Activated CD8-positive, alpha-beta memory T cell treated with anti-CD3 and anti-CD28 coated beads for 48 hours (primary cell): ENCODE results near the gene LMO7.

ENCODE experiments used
- DNase-seq, 3 experiments: peaks; one replicate each; pipeline ENCODE4 v3.0.0-alpha.2; 2020; ENCODE audit warnings: low read depth in 2 of 3, low spot score in 2 of 3

The LMO7 gene

GRCh38 chr13:75635828-75636435 is at the start of gene LMO7:
LMO7 (plus strand) TSS chr13:75636330; CDS start chr13:75636658, 328 bp downstream.
- DNase-seq = peak in 2 of 3 experiments; percentile 12 to 14

- DNase-seq = no peak
Measured at GRCh38 chr13:75587679-75588078, 48.5 kb upstream of the LMO7 start.

- no peak for DNase-seq
Measured at GRCh38 chr13:75596657-75597182, 39.4 kb upstream of the LMO7 start.

DNA sequence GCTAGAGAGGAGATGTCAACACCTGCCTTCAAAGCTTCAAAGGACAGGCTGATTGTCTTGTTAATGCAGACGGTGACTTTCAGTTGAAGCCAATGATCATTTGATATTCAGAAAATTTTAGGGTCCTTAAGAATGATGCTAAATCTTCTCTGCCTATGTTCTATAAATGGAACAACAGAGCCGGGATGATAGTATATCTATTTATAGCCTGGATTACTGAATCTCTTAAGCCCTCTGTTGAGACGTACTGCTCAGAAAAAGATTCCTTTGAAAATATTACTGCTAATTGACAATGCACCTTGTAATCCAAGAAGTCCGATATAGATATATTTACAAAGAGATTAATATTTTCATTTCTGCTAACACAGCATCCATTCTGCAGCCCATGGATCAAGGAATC is 35.8 kb upstream of the LMO7 start:
- no peak for DNase-seq

DNA sequence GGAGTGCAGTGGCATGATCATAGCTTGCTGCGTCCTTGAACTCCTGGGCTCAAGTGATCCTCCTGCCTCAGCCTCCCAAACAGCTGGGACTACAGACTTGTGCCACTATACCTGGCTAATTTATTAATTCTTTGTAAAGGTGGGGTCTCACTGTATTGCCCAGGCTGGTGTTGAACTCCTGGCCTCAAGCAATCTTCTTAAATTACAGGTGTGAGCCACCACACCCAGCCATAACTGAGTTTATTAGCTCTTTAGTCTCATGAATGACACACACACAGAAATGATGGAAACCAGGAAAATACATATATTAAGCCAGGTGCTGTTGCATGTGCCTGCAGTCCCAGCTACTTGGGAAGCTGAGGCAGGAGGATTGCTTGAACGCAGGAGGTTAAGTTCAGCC is 33.1 kb upstream of the LMO7 start:
- DNase-seq = no peak

DNA sequence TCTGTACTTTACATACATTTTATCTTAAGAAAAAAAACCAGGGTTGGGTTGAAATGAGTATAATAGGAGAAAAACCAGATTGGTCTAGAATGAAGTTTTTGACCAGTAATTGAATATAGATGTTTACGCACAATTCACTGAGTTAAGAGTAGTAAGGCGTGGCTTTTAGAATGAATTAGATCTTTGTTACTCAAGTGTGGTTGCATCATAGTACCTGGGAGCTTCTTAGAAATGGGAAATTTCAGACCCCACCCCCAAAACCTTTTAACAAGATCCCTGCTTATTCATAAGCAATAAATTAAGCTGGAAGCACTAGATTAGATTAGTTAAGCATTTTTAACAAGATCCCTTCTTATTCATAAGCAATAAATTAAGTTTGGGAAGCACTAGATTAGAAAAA is 28.7 kb upstream of the LMO7 start:
- DNase-seq = no peak

- no peak for DNase-seq
Measured at GRCh38 chr13:75610466-75610865, 25.7 kb upstream of the LMO7 start.

DNA sequence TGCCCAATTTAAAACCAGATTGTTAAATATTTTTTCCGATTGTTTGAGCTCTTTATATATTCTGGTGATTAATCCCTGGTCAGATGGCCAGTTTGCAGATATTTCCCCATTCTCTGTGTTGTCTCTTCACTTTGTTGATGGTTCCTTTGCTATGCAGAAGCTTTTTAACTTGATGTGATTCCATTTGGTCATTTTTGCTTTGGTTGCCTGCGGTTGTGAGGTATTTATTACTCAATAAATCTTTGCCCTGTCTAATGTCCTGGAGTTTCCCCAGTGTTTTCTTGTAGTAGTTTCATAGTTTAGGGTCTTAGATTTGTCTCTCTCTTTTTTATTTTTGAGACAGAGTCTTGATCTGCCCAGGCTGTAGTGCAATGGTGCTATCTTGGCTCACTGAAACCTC is 23.8 kb upstream of the LMO7 start:
- no peak for DNase-seq

DNA sequence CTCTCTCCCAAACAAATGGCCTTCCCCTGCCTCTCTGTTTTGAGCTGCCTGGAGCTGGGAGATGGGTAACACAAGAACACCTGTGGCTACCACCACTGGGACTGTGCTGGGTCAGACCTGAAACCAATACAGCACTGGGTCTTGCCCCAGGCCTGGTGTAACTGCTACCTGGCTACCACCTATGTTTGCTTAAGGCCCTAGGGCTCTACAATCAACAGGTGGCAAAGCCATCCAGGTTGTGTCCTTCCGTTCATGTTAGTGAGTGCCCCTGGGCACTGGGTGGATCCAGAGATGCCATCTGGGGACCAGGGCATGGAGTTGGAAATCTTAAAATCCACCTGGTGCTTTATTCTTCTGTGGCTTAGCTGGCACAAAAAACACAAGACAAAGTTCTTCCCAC is 18.9 kb upstream of the LMO7 start:
- no peak for DNase-seq

- DNase-seq = no peak
Measured at GRCh38 chr13:75618308-75618707, 17.8 kb upstream of the LMO7 start.

DNA sequence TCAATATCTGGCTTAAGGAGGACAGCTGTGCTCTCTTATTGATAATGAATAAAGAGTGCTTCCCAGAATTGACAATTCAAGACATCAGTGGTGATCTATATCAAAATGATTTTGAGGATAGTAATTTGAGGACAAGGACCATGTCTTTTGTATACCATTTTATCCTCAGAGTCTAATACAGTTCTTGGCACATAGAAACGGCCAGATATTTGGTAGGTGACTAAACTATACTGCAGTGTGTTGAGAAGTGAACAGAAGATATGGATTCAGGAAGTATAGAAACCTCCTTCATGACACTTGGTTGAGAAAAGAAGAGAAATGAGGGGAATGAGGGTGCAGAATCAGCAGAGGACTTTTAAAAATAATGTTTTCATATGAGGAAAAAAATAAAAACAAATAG is 16.1 kb upstream of the LMO7 start:
- DNase-seq = no peak

DNA sequence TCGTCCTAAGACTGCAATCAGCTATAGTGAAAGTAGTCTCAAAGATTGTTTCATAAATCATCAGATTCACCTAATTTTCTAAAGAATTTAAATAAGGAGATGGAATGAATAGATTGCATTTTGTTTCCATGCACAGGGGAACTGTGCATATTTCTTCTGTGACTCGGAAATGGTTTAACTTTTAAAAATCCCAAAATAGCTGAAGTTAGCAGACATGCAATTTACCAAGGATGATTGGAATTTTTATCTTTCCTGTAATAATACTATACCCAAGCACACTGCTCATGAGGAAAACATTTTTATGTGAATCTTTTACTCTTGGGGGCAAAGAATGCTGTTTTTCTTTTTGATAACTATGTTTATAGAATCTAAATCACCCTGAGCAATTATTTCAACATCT is 15.0 kb upstream of the LMO7 start:
- DNase-seq = no peak

- DNase-seq = no peak
Measured at GRCh38 chr13:75628801-75629200, 7.3 kb upstream of the LMO7 start.

DNA sequence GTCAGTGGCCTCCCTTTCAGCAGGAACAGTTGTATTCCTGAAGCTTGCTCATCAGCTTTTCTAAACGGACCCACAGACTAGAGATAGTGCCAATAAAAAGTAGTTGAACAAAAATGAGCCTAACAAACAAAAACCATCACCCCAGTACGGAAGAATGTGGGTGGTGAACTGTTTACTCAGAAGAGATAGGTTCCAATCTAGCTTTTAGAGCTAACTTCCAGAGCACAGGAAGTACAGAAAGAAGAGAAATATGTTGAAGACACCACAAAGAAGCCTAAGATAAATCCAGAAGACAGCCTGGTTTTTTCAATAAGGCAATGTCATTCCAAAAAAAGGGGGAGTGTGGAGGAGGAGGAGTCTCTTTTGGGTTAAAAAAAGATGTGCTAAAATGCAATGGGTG is 2.8 kb upstream of the LMO7 start:
- DNase-seq = no peak

- DNase-seq = no peak
Measured at GRCh38 chr13:75635101-75635827, 866 bp upstream of the LMO7 start.

DNA sequence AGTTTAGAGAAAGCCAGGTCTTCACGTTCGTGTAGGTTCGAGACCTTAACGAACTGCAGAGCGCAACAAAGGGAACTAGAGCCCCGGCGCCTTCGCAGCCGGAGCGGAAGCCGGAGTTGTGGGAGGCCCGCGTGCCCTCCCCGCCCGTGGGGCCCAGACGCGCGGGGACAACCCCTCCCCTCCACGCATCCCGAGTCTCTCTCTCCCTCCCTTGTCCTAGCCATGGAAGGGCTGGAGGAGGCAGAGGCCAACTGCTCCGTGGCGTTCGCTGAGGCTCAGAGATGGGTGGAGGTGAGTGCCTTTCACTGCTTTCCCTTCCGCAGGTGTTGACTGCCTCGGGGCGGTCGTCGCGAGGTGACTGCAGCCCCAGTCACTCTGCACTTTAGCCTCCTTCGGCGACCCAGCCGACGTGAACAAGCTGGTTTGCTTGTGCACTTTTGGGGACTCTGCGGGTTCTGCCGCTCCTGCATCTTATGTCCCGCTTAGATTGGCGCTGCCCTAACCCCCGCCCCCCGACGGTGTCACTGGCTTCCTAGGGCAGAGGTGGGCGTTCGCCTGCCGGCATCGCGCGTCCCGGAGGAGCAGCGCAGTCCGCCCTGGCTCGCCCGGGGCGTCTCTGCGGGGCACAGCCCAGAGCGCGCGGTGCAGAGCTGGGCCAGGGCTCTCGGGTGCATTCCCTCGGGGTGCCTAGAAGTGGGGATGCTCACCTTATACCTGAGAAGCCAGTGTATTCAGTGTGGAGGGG is 478 bp downstream of the LMO7 start:
- peak; percentile 4 to 23 (median 19) for DNase-seq

- no peak for DNase-seq
Measured at GRCh38 chr13:75637181-75637750, 1.1 kb downstream of the LMO7 start.

- no peak for DNase-seq
Measured at GRCh38 chr13:75639454-75639853, 3.3 kb downstream of the LMO7 start.

DNA sequence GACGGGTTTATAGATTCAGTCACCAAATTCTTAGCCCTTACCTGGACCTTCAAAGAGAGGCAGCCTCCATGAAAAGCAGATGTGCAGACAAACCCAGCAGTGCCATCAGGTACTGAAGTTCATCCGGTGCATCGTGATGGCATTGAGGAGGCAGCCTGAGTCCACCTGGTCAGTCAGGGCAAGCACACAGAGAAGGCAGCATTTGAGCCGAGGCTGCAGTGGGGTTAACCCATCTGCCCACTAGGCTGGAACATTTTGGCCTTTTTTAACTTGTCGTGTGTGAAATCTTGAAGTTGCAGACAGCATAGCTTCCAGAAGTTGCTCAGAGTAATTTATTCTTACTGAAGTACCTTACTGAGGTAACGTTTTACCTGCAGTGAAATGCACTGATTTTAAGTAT is 4.9 kb downstream of the LMO7 start:
- DNase-seq = no peak

GRCh38 chr13:75643182-75643581 is 7.1 kb downstream of the LMO7 start:
- DNase-seq = no peak

DNA sequence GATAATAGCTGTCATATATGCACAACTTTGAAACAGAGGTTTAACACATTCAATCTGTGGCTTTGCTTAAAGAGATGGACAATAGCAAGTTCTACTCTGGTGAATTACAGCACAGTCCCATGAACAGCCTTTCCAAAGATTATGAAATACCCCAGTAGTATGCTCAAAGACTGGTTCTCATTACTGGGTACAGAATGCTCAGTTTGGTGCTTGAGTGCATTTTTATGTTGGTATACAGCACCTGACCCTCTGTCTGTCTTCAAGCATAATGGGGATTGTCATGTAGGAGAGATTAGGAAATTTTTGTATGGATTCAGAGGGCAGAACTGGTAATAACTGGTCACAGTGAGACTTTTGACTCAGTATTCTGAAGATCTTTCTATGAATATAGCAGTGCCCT is 7.6 kb downstream of the LMO7 start:
- no peak for DNase-seq

- DNase-seq = no peak
Measured at GRCh38 chr13:75645141-75645540, 9.0 kb downstream of the LMO7 start.
